Left colon (tissue), 2 donors: Measurements from ENCODE around the gene ZNF836. TPM values are rescaled to one million over a fixed set of nuclear protein-coding genes. Genes with fewer than 3 reads are reported as not detected.
A peak's percentile ranks its signal among the peaks of the same experiment; 100 is the strongest.

Experiments
- ATAC-seq: fragments of 200-7000 bp; cut with Tn5 transposase; one replicate; pipeline ENCODE4 v1.9.1; 2020; ENCODE audit warnings: mild to moderate bottlenecking, moderate library complexity
- DNase-seq, 2 donors: peaks; one replicate each; pipeline ENCODE4 v3.0.0-alpha.2; 2020
- intact Hi-C, 2 donors: fragments of 100-400 bp; cut with DNase I in 1 of 2; cut with micrococcal nuclease in 1 of 2; formaldehyde crosslinking; loops; one replicate each; pipeline versions ENCODE4 v1.11.2 to v1.14.0; 2022; cut with DNase I, micrococcal nuclease
- total RNA-seq, 2 donors: library from RNA; stranded (reverse); fragmentation: NEBNext Ultra II Directional; extraction: Animal tissue kit (Norgen Biotek cat#: 25700); gene quantifications; one replicate each; pipeline ENCODE4 v1.2.1, GENCODE V29; 2021
- donor health status: DM: no; HTN: no; CAD: no.
- donor health status: DM: yes; HTN: yes; CAD: no.

ZNF836 gene
- total RNA-seq, 2 donors from 2014 or later = 10.5 to 15.4 TPM

DNA sequence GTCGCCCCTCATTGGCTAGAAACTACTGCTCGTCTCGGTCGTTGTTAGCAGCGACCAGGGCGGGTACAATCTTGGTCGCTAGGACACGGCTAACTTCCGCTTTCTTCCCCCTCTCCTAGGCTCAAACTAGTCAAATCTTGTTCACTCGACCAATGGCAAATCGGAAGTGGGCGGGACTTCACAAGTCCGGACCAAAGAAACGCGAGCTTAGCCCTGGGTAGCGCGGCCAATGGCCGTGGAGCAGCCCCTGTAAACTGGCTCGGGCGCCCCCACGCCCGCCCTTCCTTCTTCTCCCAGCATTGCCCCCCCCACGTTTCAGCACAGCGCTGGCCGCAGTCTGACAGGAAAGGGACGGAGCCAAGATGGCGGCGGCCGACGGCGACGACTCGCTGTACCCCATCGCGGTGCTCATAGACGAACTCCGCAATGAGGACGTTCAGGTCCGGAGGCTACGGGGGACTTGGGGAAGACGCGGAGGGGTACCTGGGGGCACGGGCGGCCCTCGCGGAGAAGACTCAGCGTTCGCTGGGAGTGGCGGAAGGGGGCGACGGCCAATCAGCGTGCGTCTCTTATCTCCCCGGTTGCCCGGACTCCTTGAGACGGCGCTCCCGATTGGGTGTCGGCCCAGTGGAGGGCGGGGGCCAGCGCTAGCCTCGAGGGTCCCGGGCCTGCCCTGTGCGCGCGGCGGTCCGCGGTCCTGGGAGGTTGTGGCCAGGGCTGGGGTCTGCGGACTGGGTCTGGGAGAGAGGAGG lies 18.5 kb upstream of the ZNF836 start, which contains the start of gene PPP2R1A:
PPP2R1A (plus strand) TSS at position 318 of the 752 bp plus-strand sequence; CDS start at position 363, 45 bp downstream.
- intact Hi-C loops = no loop called here

DNA sequence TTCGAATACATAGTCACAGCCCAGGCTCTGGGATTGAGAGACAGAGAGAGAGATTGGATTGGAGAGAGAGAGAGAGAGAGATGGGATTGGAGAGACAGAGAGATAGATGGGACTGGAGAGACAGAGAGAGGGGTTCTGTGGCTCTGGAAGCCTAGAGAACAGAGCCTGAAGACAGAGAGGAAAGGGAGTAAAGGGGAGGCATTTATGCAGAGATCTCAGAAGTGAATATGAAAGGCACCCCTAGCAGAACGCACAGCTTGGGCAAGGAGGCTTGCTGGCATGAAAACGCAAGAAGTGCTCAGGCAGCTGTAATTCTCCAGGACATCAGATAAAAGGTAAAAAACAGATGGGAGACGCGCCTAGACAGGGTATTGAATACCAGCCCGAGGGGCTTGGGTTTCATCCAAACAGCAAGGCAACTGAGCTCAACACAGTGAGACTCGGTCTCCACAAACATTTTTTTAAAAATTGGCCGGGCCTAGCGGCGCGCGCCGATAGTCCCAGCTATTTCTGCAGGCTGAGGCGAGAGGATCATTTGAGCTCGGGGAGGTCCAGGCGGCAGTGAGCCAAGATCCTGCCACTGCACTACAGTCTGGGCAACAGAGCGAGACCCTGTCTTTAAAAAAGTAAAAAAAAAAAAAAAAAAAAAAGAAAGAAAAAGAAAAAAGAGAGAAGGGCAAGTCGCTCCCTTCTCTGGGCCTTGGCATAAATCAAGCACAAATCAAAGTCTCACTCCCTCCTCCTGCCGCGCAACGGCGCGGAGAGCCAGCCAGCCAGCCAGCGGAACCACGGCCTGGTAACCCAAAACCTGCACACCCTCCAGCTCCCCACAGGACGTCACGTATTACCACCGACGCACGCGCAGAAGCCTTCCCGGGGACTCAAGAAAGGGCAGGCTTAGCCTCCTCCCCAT lies 17.7 kb upstream of the ZNF836 start:
- DNase-seq = peak in 1 of 2 donors; percentile 98
- intact Hi-C loops = no loop called here
- no peak for ATAC-seq

More for the DNA sequence above, 18.5 kb upstream of the ZNF836 start, which contains the start of gene PPP2R1A:
- peak; percentile 84 for ATAC-seq
- DNase-seq = peak; percentile 98 to 100

DNA sequence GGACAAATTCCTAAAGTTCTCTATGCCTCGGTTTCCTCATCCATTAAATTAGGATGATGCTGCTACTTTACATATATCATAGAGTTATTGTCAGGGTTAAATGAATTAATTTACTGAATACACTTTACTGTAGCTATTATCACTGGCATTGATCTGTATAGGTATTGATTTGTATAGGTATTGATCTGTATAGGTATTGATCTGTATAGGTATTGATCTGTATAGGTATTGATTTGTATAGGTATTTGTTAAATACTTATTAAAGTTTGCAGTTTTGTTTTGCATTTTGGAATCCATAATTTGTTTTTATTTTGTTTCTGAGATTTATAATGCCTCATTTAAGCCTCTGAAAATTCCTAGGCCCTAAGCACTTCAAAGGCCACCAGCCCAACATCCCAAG lies 16.0 kb upstream of the ZNF836 start:
- no peak for DNase-seq

DNA sequence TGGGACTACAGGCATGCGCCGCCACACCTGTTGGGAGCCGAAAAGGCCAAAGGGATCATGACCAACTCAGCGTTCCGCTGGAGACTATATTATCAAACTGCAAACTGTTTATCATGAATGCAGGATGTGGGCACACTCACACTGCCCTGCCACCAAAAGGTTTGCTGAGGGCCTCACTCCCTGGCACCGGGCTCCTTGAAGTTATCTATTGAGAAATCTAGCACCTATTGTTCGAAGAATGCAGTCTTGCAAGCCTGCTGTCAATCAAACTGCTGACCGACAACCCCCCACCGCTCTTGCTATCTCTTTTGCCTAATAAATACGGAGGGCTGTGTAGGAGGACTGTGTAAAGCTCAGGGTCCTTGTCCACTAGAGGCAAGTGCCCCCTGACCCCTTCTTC lies 5.2 kb upstream of the ZNF836 start:
- intact Hi-C loops = no loop called here
- no peak for DNase-seq
- no peak for ATAC-seq

More for the DNA sequence above, 16.0 kb upstream of the ZNF836 start:
- intact Hi-C loops = no loop called here
- ATAC-seq = no peak

DNA sequence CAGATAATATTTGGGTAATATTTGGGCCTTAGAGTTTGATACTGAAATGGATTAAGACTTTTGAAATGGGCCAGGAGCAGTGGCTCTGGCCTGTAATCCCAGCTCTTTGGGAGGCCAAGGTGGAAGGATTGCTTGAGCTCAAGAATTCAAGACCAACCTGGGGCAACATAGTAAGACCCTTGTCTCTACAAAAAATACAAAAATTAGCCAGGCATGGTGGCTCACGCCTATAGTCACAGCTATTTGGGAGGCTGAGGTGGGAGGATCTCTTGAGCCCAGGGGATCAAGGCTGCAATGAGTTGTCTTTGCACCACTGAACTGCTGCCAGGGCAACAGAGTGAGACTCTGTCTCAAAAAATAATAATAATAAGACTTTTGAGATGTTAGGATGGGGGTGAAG lies 926 bp upstream of the ZNF836 start:
- intact Hi-C loops = no loop called here
- DNase-seq (no peak), ATAC-seq (no peak)

DNA sequence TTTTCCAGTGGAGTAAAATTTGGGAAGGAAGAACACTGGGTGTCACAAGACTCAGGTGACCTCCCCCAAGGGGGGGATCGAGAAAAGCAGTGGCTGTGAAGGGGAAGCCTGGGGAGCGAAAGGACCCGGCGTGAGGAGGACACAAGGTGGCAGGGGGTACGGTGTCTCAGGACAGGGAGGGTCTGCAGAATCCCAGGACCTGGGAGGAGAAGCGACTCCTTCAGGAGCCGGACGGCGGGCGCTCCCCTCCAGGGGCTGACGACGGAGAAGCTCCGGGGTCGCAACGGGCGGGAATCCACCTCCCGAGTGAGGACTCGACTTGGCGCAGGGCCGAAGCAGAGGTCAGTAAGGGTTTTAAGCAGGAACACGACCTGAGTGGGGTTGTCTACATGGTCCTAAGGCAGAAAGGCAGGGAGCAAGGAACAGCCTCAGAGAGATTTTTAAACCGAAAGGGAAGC lies 529 bp downstream of the ZNF836 start:
- peak in 1 of 2 donors; percentile 42 for DNase-seq
- intact Hi-C loops = no loop called here
- peak; percentile 43 for ATAC-seq

DNA sequence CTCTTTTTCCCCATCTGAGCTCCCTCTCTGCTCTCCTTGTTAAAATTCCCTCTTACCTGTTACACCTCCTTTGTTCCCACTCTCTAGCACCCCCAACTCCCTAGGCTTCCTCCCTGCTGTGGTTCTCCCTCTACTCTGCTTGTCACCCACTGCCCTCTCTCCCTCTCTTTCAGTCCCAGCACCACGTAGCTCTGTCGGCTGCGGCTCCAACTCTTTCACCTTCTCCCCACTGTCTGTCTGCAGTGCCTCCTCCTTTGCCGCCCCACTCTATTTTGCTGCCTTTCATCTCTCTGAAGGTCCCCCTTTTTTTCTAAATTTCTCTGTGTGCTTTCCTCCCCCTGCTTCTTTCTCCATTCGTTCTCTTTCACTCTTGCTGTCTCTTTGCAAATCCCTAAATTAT lies 1.1 kb downstream of the ZNF836 start:
- DNase-seq = no peak
- ATAC-seq = peak; percentile 41
- intact Hi-C loops = no loop called here

DNA sequence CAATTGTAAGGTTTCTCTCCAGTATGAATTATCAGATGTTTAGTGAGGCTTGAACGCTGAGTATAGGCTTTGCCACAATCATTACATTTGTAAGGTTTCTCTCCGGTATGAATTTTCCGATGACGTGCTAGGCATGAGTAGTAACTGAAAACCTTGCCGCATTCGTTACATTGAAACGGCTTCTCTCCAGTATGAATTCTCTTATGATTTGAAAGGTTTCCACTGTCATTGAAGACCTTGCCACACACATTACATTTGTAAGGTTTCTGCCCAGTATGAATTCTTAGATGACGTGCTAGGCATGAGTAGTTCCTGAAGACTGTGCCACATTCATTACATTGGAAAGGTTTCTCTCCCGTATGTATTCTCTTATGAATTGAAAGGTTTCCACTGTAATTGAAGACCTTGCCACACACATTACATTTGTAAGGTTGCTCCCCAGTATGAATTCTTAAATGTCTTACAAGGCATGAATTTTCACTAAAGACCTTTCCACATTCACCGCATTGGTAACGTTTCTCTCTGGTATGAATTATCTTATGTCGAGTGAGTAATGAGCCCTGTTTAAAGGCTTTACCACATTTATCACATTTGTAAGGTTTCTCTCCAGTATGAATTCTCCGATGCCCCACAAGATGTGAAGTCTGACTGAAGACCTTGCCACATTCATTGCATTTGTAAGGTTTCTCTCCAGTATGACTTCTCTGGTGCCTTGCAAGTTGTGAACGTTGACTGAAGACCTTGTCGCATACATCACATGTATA lies 15.6 kb downstream of the ZNF836 start:
- intact Hi-C loops = no loop called here
- ATAC-seq (no peak), DNase-seq (no peak)

DNA sequence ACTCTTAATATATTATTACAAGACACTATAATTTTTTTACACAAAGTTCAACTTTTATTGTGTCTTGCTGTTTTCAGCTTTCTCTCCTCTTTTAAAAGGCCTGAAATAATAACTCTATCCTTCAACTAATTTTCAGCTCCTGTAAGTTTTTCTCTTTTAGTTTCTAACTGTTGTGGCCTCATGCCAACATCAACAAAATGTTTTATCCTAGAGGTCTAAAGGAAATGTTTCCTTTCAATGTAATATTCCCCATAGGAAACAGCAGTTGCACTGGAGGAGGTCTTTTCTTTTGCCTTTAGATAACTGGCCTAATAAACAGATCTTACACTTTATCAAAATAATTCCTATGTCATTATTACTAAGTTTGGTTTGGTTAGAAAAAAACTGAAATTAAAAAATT lies 23.2 kb downstream of the ZNF836 start:
- DNase-seq (no peak), ATAC-seq (no peak)
- intact Hi-C loops = no loop called here

DNA sequence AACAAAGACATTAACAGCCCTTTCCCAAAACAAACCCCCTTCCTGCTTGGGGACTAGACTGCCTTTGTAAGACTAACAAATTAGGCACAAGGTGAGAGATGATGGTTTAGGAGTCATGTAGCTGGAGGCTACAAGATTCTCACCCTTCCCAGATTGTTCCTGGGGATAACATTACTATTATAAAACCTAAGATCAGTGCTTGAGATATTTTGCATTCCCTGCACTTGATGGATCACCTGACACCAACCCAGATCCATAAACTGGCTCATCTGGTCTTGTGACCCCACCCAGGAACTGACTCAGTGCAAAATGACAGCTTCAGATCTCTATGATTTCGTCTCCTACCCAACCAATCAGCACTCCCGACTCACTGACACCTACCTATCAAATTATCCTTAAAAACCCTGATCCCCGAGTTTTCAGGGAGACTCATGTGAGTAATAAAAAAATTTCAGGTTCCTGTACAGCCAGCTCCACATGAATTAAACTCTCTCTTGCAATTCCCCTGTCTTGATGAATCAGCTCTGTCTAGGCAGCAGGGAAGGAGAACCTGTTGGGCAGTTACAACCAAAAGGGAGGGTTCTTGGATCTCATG lies 29.3 kb downstream of the ZNF836 start:
- intact Hi-C loops = no loop called here
- DNase-seq = no peak

DNA sequence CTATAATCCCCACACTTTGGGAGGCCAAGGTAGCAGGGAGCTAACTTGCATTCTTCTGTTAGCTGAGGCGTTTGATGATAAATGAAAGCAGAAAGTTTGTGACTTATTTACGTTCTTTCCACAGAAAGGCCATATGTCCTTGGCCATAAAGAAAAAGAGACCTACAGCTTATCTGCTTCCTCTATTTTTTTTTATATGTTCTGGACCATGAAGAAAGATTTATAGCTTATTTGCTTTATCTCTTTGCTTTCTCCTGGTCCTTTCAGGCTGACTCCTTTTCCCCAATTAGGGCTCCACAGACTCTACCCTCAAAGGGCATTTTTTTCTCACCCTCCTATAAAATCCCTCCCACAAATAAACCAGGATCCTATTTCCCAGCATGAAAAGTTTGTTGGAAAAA lies 30.2 kb downstream of the ZNF836 start:
- intact Hi-C loops = no loop called here
- ATAC-seq (no peak), DNase-seq (no peak)

More for the DNA sequence above, 29.3 kb downstream of the ZNF836 start:
- no peak for ATAC-seq

DNA sequence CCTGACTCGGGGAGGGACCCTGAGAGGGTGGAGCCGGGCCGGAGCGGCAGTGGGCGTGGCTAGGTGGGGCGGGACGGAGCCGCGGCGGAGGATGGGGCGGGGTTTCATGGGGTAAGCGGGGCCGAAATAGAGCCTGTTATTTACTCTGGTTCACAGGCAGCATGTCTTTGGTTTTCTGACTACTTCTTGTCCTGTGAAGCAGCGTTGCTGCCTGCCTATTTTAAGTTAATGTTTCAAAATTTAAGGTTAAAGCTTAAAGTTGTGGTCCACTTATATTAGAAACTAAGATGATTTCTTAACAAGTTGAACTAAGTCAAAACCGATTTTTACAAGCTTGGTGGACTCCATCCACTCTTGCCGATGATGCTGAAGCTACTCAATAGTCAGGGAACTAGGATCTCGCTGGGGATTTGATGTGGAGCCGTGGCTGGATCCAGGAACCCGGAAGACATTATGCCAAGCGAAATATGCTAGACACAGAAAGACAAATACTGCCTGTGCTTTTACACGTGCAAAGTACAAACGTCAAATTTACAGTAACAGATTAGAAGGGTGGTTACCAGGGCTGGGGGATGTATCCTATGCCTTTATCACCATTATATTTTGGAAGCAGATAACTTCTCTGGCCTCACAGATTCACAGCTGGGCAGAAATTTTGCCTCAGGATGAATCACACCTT lies 31.2 kb downstream of the ZNF836 start:
- DNase-seq = peak in 1 of 2 donors; percentile 8
- ATAC-seq = no peak

DNA sequence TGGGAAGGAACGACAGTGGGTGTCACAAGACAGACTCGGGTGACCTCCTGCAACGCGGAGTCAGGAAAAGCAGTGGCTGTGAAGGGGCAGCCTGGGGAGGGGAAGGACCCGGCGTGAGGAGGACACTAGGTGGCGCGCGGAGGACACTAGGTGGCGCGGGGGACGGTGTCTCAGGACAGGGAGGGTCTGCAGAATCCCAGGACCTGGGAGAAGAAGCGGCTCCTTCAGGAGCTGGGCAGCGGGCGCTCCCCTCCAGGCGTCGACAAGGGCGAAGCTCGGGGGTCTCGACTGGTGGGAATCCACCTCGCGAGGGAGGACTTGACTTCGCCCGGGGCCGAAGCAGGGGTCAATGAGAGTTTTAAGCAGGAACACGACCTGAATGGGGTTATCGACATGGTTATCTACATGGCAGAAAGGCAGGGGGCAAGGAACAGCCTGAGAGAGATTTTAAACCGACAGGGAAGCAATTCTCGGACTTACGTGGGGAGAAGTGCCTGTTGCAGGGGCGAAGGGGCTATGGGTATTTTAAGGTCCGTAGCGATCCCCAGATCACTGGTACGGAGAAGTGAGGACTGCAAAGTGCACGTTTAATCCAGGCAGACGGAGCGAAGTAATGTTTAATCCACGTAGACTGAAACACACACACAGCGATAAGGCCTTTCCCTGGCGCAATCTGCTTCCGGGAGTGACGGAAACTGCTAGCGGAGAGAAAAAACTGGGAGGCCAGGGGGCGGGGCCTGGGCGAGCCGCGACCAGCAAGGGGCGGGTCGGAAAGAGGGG lies 32.0 kb downstream of the ZNF836 start, which contains the start of gene ZNF616:
ZNF616 (minus strand) TSS at position 687 of the 780 bp plus-strand sequence. CDS start 9,426 bp downstream, outside the sequence.
- intact Hi-C loops = loop anchor here in 1 of 2 donors (2.0 kb wide), 1 partner anchor 97 kb away; no protein-coding TSS in a partner anchor
- ATAC-seq (peak; percentile 97), DNase-seq (peak; percentile 97 to 98)

More for the DNA sequence above, 31.2 kb downstream of the ZNF836 start:
- intact Hi-C loops = no loop called here

DNA sequence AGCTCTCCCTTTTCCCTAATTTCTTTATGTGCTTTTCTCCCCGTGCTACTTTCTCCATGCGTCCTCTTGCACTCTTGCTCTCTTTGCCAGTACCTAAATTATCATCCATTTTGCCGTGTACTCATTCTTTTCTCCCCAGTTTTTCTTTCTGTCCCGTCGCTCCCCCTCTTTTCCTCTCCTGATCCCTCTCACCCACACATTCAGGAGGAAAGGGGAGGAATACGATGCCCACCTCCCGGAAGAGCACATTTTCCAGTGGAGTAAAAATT lies 32.5 kb downstream of the ZNF836 start:
- intact Hi-C loops = loop anchor here in 1 of 2 donors (2.0 kb wide), 1 partner anchor 98 kb away; no protein-coding TSS in a partner anchor

DNA sequence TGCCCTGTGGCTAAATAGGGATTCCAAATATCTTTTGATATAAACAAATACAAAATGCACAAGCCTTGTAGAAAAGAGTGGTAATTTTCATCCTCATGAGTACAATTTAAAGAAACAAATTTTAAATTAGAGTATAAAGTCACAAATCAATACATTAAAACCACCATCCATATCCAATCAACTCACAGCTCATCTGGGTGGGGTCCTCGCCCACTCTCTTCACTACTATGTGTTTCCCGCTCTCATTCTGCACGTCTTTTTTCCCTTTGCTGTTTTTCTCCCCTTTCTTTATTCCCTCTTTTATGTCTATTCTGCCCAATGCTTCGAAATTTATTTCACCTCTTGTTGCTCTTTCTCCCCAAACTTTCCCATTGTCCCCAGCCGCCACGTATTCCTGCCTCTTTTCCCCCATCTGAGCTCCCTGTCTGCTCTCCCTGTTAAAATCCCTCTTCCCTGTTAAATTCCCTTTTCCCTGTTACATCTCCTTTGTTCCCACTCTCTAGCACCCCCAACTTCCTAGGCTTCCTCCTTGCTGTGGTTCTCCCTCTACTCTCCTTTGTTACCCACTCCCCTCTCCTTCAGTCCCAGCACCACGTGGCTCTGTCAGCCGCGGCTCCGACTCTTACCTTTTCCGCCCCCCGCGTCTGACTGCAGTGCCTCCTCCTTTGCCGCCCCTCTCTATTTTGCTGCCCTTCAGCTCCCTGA lies 33.0 kb downstream of the ZNF836 start:
- ATAC-seq (no peak), DNase-seq (peak; percentile 23 to 30)
- intact Hi-C loops = loop anchor here in 1 of 2 donors (2.0 kb wide), 1 partner anchor 98 kb away; no protein-coding TSS in a partner anchor

More for the DNA sequence above, 32.5 kb downstream of the ZNF836 start:
- no peak for ATAC-seq
- no peak for DNase-seq

DNA sequence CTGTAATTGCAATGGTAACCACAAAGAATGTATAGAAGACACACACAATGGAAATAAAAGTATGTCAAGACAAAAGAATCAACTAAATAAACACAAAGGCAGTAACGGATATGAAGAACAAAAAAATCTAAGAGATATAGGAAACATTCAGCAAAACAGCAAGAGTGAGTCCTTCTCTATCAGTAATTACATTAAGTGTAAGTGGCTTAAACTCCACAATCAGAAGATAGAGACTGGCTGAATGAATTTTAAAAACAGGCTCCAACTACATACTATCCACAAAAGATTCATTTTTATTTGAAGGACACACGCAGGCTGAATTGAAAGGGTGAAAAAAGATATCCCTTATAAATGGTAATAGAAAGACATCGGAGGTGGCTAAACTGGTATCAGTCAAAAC lies 51.1 kb downstream of the ZNF836 start:
- intact Hi-C loops = no loop called here
- no peak for ATAC-seq

More for the DNA sequence above, 51.1 kb downstream of the ZNF836 start:
- DNase-seq = no peak
